Activated CD4-positive, alpha-beta T cell treated with anti-CD3 and anti-CD28 coated beads for 1 hour (primary cell): Measurements from ENCODE around the gene KRT34.
"Not testable (repeated sequence)": the region's sequence is repeated elsewhere in the genome, so short reads cannot be mapped to it uniquely, and the experiment has no call there.

Source experiments
- DNase-seq: peaks from one replicate; pipeline ENCODE4 v3.0.0-alpha.2; 2020

KRT34 gene

DNA sequence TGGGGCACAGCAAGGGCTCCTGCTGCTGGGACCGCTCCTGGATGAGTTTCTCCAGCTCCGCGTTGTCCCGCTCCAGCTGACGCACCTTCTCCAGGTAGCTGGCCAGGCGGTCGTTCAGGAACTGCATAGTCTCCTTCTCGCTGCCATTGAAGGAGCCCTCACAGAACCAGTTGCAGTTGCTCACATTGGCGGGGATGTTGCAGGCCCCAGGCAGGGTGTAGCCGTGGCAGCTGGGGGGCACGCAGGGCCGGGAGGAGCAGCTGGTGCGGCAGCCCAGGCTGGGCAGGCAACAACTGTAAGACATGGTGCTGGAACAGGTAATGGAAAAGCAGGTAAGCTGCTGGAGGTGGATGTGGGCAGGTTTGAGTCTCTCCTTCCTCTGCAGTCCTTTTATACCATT, at the start of gene KRT34:
Gene KRT34 (minus strand): TSS at position 364 of the 400 bp plus-strand sequence. CDS start 60 bp downstream, at position 304.
- not testable (repeated sequence) for DNase-seq

DNA sequence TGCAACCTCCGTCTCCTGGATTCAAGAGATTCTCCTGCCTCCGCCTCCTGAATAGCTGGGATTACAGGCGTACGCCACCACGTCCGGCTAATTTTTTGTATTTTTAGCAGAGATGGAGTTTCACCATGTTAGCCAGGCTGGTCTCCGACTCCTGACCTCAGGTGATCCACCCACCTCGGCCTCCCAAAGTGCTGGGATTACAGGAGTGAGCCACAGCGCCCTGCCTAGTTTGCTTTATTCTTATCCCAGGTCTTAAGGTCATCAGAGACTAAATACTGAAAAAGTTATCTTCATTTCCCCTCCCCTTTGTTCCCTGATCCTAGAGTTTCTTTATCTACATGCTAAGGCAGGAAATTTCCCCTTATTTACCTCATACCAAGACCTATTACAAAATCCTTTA, 48.3 kb upstream of the KRT34 start:
- DNase-seq, result not testable (repeated sequence)

DNA sequence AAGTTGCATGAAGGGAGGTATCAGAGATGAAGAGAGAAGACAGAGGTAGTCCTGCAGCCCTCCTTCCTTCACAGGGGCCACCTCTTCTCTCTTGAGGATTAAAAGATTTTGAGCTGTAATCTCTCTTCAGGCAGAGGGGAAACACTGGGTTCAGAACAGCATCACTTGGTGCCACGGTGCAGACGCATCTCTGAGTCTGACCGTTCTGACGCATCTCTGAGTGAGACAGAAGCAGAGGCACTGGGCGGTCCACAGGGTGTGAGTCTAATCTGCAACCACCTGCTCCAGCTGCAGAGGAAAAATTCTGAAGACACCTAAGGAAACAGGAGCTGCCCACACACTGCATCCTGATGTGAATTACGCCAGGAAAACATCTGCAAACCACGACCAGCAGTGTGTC, 47.6 kb upstream of the KRT34 start:
- DNase-seq, result no peak

DNA sequence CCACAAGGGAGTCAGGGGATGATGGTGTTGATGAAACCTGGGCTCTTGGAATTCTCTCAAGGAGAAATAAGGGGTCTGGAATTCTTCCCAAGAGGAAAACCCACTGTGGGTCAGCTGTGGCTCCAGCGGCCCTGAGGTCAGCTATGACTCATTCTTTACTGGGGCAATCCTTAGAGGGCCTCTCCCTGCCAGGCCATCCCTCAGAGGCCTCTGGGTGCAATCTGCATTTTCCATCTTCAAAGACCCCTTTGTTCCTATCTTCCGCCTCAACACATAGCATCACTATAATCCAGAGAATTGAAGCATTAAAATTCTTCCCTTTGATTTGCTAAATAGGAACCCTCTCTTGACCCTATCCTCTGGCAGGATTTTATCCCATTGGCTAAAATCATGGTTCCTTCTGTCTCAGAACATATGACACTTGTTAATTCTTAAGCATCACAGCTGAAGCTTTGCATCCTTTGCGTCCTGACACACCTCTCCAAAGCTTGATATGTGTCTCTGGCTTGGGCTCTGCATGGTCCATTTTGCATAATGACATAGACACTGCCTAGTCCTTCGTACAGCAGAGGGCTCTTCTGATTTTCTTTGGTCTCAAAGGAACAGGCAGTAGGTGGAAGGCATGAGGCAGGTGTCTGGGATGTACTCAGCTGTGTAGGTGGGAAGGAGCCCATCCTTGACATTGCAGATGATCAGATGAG, 46.6 kb upstream of the KRT34 start:
- DNase-seq, result no peak

DNA sequence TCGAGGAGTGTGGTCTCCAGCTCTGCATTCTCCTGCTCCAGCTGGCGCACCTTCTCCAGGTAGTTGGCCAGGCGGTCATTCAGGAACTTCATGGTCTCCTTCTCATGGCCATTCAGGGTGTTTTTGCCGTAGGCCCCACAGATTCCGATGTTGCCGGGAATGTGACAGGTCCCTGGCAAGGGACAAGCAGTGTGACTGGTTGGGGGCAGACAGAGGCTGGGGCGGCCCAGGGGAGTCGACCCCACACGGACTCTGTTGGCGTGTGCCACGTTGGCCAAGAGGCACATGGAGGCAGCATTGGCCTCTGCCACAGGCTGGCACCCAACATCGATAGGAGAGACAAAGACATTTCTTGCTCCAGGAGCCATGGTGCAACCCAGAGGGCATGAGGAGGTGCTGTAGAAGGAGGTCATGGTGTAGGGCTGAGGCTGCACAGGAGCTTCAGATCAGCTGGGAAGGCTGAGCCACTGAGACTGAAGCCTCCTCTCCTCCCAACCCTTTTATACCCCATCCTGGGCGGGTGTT, 42.1 kb upstream of the KRT34 start, which contains the start of gene KRT37:
Gene KRT37 (minus strand): TSS at position 475 of the 525 bp plus-strand sequence. CDS start 62 bp downstream, at position 413.
- DNase-seq, result no peak

DNA sequence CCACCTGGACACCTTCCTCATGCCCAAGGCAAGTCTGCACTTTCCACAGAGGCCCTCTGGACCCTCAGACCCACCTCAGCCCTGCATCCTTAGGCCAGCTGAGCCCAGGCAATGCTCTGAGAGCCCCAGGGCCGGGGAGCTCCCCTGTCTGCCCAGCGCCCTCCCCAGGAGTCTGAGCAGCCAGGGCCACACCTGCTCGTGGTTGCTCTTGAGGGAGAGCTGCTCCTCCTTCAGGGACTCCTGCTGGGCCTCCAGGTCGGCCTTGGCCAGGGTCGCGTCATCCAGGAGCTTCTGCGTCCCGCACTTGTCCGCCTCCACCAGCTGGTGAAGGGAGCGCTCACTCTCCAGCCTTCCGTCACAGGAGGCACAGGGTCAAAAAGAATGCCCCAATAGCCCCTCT, 40.5 kb upstream of the KRT34 start:
- not testable (repeated sequence) for DNase-seq

DNA sequence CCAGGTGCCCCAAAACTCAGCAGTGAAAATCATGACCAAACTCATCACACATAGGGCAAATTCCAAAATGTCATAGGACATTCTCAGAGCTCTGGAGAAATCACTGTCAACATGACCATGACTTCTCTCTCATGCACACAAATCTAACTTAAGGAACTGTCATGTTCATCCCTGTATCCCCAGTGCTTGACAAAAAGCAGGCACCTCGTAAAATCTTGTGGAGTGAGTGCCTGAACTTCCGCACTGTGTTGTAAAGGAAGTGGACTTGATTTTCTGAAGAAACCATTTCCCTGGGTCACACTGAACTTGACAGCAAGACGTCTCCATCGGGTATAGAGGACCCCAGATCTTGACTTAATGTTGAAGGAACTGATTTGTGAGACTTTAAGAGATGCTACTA, 39.5 kb upstream of the KRT34 start:
- DNase-seq, result no peak

DNA sequence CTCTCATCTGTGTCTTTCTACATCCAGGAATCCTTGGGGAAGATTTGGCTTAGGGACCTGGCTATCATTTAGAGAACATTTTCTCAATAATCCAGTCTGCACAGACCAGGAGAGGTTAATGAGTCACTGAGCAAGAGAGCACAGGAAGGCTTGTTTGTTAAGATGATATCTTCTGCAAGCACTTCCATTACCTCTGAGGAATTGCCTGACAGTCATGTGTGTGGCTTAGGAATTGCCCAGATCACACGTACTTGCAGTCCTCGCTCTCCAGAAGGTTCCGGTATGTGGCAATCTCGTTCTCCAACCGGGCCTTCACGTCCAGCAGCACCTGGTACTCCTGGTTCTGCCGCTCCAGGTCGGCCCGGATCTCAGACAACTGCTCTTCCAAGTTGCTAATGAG, 39.0 kb upstream of the KRT34 start:
- no peak for DNase-seq

DNA sequence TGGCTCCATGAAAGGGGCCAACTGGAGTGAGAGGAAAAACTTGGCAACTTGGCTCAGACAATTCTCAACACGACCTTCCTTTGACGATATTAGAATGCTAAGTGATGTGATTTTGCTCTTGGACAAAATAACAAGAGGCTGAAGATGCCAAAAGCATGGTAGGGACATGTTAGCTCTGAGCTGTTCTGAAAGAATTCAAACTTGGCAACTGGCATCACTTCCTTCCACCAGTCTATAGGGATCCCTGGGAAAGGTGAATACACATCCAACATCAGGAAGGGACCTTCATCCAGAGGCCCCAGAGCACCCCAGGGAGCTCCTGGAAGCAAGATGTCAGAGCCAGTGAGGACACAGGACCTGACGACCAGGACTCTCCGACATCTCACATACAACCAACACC, 38.0 kb upstream of the KRT34 start:
- no peak for DNase-seq

DNA sequence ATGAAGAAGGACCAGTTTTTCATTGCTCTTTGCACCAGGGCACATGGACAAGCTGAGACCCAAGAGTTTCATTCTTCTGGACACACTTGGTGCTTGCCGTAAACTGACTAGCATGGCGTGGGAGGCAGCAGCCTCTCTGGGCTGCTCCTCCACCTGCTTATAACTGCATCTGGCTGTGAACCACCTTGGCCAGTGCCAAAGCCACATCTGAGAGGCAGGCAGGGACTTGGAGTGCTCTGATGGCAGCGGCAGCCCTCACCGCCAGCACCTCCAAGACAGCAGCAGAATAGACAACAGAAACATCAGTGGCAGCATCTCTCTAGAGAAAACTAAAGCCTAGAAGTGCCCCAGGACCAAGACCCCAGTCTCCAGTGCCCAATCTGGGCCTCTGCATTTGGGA, 37.6 kb upstream of the KRT34 start:
- no peak for DNase-seq

DNA sequence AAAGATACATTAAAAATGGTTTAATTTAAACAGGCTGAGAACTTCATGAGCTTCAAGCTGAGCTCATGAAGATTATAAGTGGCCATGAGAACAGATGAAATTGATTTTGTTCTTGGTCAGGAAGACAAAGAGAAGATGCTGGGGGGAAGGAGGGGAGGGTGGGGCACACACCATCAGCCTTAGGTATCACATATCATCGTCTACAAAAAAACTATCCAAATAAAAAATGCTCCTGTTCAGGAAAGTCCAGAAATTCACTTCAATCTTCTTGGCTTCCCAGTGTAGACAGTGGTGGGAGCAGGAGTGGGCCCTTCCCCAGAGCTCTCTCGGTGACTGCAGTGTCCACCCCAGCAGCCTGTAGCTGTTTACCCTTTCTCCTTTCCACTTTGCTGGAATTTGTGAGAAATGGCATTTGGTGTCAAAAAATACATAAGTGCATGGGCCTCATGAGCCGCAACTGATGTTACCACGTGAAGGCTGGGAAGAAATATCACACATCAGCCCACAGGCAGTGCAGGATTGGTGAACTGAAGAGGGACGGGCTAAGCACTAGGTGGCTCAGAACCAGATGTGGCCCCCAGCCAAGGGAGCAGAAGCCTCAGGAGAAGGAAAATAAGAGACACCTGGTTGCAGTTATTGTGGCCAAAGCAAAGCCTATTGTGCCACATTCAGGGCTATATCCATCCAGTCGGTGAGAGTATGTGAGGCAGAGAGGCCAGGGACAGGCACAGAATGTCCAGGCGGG, 36.2 kb upstream of the KRT34 start:
- DNase-seq, result no peak

DNA sequence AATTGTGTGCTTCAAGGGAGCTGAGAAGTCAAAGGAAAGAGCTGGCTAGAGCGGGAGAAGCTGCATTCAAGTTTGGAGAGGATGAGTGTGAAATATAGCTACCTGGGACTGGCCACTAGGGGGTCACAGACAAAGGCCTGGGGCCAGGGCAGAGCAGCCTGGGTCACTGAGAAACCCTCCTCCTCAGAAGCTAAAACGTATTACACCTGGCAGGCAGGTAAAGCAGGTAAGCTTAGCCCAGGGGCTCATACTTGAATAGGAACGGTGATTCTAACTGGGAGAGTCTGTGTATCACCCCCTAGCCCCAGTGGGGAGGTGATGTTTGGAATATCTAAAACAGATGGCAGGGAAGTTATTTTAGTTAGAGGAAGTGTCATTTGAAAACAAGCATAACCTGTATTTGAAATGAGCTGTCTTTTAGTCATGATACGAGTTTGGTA, 35.5 kb upstream of the KRT34 start:
- no peak for DNase-seq

DNA sequence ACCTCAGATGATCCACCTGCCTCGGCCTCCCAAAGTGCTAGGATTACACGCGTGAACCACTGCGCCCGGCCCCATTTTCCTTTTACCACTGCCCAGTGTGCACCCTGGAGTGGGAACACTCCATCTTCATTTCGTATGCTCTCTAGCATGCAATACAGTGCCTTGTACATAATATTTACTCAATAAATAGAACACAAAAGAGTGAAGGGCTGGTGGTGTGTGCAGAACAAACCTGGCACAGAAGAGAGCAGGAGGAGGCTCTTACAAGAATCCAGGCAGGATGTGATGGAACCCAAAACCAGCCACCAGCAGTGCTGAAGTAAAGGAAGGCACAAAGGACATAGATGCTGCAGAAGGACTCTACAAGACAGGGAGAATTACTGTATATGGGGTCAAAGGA, 35.0 kb upstream of the KRT34 start:
- no peak for DNase-seq

DNA sequence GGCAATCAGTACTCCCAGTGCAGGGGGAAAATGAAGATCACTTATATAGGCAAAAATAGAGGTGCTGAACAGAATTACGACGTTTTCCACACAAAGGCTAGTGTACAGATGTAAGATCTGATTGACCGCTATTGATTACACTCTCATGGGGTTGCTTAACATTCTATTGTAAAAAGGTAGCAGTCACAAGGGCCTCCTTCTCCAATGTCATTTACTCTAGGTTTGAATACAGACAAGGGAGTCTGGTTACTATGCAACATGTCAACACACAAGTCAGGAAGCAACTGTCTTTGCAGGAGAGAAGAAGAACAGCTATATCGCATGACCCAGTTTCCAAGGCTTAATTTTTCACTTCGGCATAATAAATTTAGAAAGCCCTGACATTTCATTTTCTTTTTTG, 34.4 kb upstream of the KRT34 start:
- no peak for DNase-seq

DNA sequence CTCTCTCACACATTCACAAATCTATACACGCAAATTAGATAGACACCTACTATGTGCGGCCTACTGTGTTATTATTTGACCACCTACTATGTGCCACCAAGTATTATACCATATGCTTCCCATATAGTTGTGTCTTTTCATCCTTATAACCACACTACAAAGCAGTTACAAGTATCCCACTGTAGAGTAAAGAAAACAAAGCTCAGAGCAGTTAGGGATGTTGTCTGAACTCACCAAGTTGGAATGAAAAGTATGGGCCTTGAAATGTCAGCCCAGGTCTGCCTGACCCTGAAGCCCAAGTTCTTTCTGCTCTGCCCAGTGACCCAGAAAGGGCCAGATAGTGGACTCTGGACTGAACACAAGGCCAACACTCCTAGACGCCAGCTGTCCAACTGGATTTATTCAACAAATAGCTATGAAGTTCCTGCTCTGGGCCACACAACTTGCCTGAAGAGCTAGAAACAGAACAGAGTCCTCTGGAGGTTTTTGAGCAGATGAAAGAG, 33.8 kb upstream of the KRT34 start:
- no peak for DNase-seq

DNA sequence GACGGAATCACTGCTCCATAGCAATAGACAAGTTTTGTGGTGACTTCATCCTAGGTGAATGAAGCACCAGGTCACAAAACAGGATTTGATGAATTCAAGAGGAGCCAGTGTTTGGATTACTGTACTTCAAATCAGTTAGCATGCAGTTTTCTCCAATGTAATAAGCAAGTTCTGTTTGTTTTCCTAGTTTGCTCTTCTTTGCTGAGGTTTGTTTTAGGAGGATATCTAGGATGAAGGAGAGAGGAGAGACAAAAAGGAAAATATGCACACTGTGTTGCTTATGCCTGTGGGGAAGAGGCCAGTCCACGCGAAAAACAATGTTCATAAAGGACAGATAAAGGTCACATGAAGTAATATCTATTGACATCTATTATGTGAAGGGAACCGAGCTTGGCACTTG, 33.3 kb upstream of the KRT34 start:
- no peak for DNase-seq

DNA sequence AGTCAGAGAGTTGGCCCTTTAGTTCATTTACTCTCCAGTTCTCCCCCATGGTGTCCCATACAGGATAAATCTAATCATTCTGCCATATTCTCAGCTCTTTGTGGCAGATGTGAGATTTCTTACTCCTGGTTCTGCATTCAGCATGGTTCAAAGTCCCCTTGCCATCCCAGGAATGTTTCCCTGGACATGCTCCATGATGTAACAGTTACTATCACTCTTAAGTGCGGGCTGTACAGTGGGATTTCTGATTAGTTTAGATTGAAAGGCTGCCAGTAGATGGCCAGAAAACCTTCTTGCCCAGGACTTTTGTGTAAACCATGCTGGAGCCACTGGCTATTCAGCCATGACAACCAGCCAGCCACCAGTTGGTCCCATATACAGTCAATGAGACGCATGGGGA, 31.9 kb upstream of the KRT34 start:
- DNase-seq, result no peak

DNA sequence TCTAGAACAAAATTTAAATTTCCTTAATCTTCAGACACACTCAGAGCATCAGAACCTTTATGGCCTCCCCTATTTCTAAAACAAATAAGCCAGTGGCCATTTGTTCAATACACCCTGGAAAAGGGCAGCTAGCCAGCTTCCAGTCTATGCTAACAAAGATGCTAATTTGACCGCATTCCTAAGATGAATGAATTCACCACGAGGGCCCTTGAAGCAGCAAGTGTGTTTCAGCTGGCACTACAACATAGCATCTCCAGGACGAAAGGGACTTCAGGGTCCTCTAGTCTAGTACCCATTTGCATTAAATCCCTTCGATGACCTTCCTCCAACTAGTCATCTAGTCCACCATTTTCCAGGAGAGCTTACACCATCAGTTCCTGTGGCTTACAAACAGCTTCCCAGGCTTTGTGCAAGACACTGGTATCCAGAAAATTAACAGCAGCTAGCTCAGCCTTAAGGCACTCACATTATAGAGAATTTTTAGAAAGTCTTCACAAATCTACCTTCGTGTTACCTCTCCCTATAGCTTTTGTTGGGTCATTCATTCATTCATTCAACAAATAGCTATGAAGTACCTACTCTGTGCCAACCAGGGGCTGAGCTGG, 31.3 kb upstream of the KRT34 start:
- no peak for DNase-seq

DNA sequence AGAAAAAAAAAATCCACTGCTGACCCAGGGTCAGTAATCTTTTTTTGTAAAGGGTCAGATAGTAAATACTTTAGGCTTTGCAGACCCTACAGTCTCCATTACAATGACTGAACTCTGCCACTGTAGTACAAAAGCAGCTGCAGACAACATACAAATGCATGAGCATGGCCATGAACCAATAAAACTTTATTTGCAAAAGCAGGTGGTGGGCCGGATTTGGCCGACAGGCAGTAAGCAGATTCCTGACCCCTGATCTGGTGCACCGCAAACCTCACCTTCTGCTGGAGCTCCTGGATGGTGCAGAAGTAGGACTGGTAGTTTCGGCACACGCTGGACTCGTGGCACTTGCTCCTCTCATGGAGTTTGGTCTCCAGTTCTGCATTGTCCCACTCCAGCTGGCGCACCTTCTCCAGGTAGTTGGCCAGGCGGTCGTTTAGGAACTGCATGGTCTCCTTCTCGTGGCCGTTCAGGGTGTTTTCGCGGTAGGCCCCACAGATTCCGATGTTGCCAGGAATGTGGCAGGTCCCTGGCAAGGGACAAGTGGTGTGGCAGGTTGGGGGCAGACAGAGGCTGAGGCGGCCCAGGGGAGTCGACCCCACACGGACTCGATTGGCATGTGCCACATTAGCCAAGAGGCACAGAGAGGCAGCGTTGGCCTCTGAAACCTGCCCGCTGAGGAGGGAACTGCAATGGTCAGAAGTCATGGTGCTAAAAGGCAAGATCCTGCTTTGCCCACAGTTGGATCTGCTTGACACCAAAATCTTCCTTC, 29.1 kb upstream of the KRT34 start:
- DNase-seq, result no peak

DNA sequence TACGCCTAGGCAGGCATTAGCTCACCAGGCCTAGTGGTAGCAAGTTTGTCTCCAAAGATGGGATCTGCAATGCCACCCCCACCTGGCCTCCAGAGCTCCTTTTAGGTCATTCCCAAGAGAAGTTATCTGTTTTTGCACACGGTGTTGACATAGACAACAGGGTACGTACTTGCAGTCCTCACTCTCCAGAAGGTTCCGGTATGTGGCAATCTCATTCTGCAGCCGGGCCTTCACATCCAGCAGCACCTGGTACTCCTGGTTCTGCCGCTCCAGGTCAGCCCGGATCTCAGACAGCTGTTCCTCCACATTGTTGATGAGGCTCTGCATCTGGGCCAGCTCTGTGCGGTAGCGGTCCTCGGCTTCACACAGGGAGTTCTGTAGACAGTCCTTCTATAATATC, 25.1 kb upstream of the KRT34 start:
- DNase-seq, result no peak

DNA sequence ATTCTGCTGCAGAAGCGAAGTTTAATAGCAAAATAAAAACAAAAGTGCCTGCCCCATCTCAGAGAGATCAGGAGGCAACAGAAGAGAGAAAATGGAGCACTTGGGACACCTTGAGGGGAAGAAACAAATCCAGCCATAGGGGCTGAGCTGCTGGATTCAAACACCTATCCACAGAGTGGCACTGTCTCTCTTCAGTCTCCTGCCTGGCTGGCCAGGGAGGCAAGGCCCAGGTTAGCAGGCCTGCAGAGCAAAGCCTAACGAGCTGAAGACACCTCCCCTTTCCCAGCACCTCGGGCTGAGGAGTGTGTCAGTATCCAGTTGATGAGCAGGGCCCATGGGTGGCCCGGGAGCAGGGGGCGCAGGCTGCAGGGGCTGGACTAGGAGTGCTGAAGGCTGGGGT, 24.1 kb upstream of the KRT34 start:
- DNase-seq, result no peak

DNA sequence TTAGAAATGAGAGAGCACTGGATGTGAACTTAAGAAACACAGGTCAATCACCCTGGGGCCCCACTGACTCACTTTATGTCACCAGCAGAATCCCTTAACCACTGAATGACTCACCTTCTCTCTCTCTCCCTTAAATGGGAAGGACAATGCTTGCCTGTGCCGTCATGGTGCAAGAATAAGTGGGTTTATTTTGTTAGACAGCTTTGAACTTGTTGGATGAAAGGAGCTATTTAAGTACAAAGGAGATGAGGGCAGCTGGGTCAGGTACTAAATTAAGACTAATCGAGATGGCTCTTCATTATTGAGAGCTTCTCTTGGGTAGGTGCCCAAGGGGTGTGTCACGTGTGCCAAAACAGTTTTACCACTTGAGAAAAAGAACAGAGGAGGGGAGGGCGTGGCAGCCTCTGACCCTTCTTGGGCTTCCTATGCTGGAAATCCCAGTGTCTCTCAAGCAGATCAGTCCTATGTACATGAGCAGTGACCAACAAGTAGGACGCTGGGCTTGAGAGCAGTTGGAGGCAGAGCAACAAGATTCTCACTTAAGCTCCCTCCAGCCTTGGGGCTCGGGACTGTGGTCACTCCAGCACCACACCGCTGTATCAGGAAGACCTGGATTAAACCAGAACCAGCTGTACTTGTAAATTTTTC, 22.0 kb upstream of the KRT34 start:
- DNase-seq, result no peak
